Transverse colon (tissue), 4 donors: ENCODE measurements around the gene GDF11. TPM values are rescaled to one million over a fixed set of nuclear protein-coding genes. Genes with fewer than 3 reads are reported as not detected.
A peak's percentile ranks its signal among the peaks of the same experiment; 100 is the strongest.

Experiments
- DNase-seq: peaks from one replicate; pipeline ENCODE4 v3.0.0-alpha.2; 2019
- H3K27ac ChIP-seq, 4 donors: fragments of 200-600 bp; sonication (generic); 2 replicates each; pipeline ENCODE4 v1.5.1; 2016 to 2018; ENCODE audit warnings: inconsistent platforms in 4 of 4
- H3K27me3 ChIP-seq: fragments of 200-600 bp; sonication (generic); 2 replicates; pipeline ENCODE4 v1.5.1; 2017; ENCODE audit warnings: inconsistent platforms
- H3K36me3 ChIP-seq, 4 donors: fragments of 200-600 bp; sonication (generic); 2 replicates each; pipeline ENCODE4 v1.5.1; 2017 to 2019; ENCODE audit warnings: inconsistent platforms in 4 of 4
- H3K4me1 ChIP-seq, 4 donors: fragments of 200-600 bp; sonication (generic); 2 replicates each; pipeline ENCODE4 v1.5.1; 2017 to 2020; ENCODE audit warnings: inconsistent platforms in 4 of 4
- H3K4me3 ChIP-seq, 4 donors: fragments of 200-600 bp; sonication (generic); 1 replicate in 1 of 4; 2 replicates in 3 of 4; pipeline versions ENCODE4 v1.5.1 to v1.6.1; 2017 to 2019; ENCODE audit warnings: inconsistent platforms in 4 of 4
- H3K9me3 ChIP-seq, 2 donors: fragments of 200-600 bp; sonication (generic); 2 replicates each; pipeline ENCODE4 v1.5.1; 2017 to 2019; ENCODE audit warnings: inconsistent platforms in 2 of 2
- EP300 ChIP-seq: sonication (generic); formaldehyde crosslinking; IDR thresholded peaks from one replicate; pipeline ENCODE4 v1.6.1; 2017; ENCODE audit warnings: antibody characterized with exemption, low read depth
- POLR2A ChIP-seq: fragments of 450-650 bp; IDR thresholded peaks from one replicate; pipeline ENCODE4 v1.6.1; 2016; ENCODE audit warnings: antibody characterized with exemption, mild to moderate bottlenecking, moderate library complexity
- POLR2AphosphoS5 ChIP-seq, 3 donors: sonication (generic); formaldehyde crosslinking; IDR thresholded peaks; one replicate each; pipeline ENCODE4 v1.6.1; 2016; ENCODE audit warnings: antibody characterized with exemption in 3 of 3
- WGBS, 2 donors: methylation state at CpG; one replicate each; pipeline ENCODE4 v1.1.5; 2018; ENCODE audit warnings: low coverage in 1 of 2; 5-methylcytosine and 5-hydroxymethylcytosine counted together
- in situ Hi-C, 4 donors: fragments of 200-750 bp; cut with MboI; loops; one replicate each; pipeline versions ENCODE4 v1.15.0 to v1.15.1; 2017; ENCODE audit warnings: low sequenced_read_pairs in 3 of 4, low pct_ligation_motif_present in 1 of 4, low pct_unique_long_range_greater_than_20kb in 1 of 4
- intact Hi-C: fragments of 100-400 bp; cut with DNase I; formaldehyde crosslinking; loops from one replicate; pipeline ENCODE4 v1.15.1; 2023; ENCODE audit warnings: low total_unique reads
- total RNA-seq, 4 donors: library from RNA; depleted of rRNA; stranded (reverse); fragments of >200 nt; gene quantifications; one replicate each; pipeline ENCODE4 v1.1.0, GENCODE V29; 2016
- TF ChIP-seq, protein P1 (sequence below), 5 experiments: fragments of 200-600 bp in 3 of 5; fragments of 450-650 bp in 2 of 5; sonication (generic) in 3 of 5; IDR thresholded peaks; 1 replicate in 2 of 5; 2 replicates in 3 of 5; pipeline ENCODE4 v1.5.1; 2016 to 2017; ENCODE audit warnings: antibody characterized with exemption in 5 of 5, inconsistent platforms in 3 of 5, mild to moderate bottlenecking in 2 of 5, moderate library complexity in 1 of 5

GDF11 gene
- total RNA-seq, 4 donors from 2014 or later, result 0.37 to 1.7 (median 0.60) TPM

DNA sequence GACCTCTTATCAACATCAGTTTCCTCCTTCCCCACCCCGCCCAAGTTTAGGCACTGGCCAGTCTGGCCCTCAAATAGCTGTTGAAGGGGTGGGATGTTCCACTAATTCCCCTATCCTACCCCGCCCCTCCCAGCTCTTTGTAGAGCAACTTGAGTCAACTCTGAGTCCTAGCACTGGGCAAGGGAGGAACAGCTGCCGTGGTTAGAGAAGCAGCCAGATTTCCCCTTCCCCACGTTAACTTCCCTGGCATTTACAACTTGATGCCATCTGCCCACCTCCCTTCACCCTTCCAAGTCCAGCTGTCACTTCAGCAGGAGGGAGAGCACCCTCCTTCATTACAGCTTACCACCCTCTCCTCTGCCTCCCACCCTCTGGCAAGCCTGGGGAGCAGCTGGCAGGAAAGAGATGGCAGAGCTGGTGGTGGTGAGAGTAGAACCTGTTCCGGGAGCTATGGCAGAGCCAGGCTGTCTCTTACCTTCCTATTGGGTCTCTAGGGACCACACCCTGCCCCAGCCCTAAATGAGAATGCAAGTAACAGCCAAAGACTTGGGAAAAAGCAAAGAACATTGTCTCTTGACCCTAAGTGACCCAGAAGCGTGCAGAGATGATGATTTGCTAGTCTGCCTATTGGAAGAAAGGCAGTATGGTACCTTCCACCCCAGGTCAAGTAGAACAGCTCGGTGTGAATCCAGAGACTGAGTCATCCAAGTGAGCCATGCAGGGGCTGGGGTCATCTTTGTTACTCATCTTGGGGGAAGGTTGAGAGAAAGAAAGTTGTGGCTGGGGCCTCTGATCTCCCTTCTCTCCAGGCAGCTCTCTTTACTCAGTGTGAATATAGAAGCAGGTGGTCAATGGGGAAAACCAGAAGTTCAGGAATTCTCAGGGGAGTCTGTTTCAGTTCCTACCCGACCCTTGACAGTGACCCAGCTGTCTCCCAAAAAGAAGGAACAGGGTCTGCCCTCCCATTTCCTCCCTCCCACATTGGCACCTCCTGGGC lies 25.6 kb upstream of the GDF11 start:
- H3K27ac ChIP-seq, result peak overlapping the region; percentile 97 to 99 (median 99)
- H3K4me1 ChIP-seq, result peaks cover 38 to 69% (median 59%) of the 10 kb centered on the region in 4 donors
- TF ChIP-seq POLR2AphosphoS5 (IDR thresholded peaks at IDR 0.05), result peak in 1 of 3 donors; percentile 39
- no peak for TF ChIP-seq POLR2A
- intact Hi-C loops, result no loop called here
- peak; percentile 63 for DNase-seq
- peak overlapping the region; percentile 69 to 93 (median 80) for H3K4me3 ChIP-seq
- H3K27me3 ChIP-seq, result no peaks in the 10 kb centered on the region
- H3K36me3 ChIP-seq, result no peaks in the 10 kb centered on the region
- H3K9me3 ChIP-seq, result no peaks in the 10 kb centered on the region
- 29% methylated on average over 8 of the region's 8 CpGs; no CpG with 5 or more reads in 1 of the 2 donors for WGBS, 2 donors
- in situ Hi-C loops, result no loop called here

DNA sequence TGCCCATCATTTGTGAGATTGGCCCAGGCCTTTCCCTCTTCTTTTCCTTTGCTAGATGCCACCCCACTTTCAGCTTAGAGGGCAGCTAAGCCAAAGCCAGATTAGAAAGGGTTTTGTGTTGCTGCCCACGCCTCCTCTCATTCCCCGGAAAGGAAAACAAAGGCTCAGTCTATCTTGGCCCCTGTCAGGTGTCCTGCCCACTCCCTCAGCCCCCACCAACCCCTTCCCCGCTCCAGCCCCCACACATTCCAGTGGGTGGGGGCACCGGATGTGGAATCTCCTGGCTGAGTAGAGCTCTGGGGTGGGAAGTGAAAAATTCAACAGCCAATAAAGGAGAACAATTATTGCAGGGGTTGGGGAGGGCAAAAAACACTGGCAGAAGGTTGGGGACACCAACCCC lies 24.9 kb upstream of the GDF11 start:
- no peaks in the 10 kb centered on the region for H3K36me3 ChIP-seq
- WGBS, 2 donors, result 25 to 29% methylated on average over 4 of the region's 4 CpGs
- in situ Hi-C loops, result no loop called here
- intact Hi-C loops, result no loop called here
- H3K4me1 ChIP-seq, result peaks cover 38 to 76% (median 65%) of the 10 kb centered on the region in 4 donors
- peak overlapping the region; percentile 97 to 99 (median 99) for H3K27ac ChIP-seq
- DNase-seq, result no peak
- no peaks in the 10 kb centered on the region for H3K27me3 ChIP-seq
- peak overlapping the region in 1 of 4 donors; percentile 10 for H3K4me3 ChIP-seq
- H3K9me3 ChIP-seq, result no peaks in the 10 kb centered on the region
- TF ChIP-seq POLR2A (no peak), POLR2AphosphoS5 (IDR thresholded peaks at IDR 0.05) (no peak), EP300 (no peak)
- TF ChIP-seq, protein P1, sequence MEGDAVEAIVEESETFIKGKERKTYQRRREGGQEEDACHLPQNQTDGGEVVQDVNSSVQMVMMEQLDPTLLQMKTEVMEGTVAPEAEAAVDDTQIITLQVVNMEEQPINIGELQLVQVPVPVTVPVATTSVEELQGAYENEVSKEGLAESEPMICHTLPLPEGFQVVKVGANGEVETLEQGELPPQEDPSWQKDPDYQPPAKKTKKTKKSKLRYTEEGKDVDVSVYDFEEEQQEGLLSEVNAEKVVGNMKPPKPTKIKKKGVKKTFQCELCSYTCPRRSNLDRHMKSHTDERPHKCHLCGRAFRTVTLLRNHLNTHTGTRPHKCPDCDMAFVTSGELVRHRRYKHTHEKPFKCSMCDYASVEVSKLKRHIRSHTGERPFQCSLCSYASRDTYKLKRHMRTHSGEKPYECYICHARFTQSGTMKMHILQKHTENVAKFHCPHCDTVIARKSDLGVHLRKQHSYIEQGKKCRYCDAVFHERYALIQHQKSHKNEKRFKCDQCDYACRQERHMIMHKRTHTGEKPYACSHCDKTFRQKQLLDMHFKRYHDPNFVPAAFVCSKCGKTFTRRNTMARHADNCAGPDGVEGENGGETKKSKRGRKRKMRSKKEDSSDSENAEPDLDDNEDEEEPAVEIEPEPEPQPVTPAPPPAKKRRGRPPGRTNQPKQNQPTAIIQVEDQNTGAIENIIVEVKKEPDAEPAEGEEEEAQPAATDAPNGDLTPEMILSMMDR (IDR thresholded peaks at IDR 0.05), result no peak

DNA sequence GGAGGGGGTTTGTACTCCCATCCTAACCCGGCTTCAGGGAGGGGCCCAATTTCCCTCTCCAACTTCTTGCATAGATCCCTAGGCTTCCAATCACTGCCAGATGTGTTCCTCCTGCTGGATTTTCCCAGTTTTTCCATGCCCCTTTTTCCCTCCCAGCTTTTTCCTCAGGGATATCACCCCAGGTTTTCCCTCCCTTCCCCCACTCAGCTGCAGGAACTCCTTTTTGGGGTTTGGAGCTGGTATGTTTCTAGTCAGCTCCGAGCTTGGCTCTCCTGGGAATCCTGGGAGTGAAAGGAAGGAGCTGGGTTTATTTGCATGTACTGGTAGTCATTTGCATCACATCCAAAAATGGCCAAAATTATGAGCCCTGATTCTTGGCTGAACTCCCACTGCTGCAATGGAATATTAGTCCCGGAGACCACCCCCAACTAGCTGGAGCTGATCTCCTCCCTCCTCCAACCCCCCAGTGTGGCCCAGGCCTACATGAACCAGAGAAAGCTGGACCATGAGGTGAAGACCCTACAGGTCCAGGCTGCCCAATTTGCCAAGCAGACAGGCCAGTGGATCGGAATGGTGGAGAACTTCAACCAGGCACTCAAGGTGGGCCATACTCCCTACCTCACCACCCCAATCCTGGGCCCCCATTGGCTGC lies 24.2 kb upstream of the GDF11 start:
- no peaks in the 10 kb centered on the region for H3K9me3 ChIP-seq

DNA sequence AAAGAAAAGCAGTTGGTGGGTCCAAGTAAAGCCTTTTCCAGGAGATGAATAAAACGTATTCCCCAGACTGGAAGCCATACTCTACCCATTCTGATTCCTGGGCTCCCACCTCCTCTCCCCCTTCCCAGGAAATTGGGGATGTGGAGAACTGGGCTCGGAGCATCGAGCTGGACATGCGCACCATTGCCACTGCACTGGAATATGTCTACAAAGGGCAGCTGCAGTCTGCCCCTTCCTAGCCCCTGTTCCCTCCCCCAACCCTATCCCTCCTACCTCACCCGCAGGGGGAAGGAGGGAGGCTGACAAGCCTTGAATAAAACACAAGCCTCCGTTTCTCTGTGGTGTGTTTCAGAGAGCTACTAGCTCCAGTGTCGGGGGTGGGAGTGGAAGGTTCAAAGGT lies 23.6 kb upstream of the GDF11 start:
- DNase-seq, result no peak
- Histone ChIP-seq H3K36me3 (no peaks in the 10 kb centered on the region), H3K27ac (peak overlapping the region; percentile 97 to 99 (median 99)), H3K27me3 (no peaks in the 10 kb centered on the region), H3K4me1 (peaks cover 49 to 90% (median 72%) of the 10 kb centered on the region in 4 donors), H3K9me3 (no peaks in the 10 kb centered on the region), H3K4me3 (no peak overlapping the region)
- no peak for TF ChIP-seq POLR2AphosphoS5 (IDR thresholded peaks at IDR 0.05)
- TF ChIP-seq, protein P1 (IDR thresholded peaks at IDR 0.05), result no peak
- 64% methylated on average over 7 of the region's 7 CpGs; no CpG with 5 or more reads in 1 of the 2 donors for WGBS, 2 donors
- in situ Hi-C loops (no loop called here), intact Hi-C loops (no loop called here)

More for the DNA sequence above, 24.2 kb upstream of the GDF11 start:
- H3K36me3 ChIP-seq, result no peaks in the 10 kb centered on the region
- peak overlapping the region in 1 of 4 donors; percentile 10 for H3K4me3 ChIP-seq
- peak overlapping the region; percentile 97 to 99 (median 99) for H3K27ac ChIP-seq
- no peaks in the 10 kb centered on the region for H3K27me3 ChIP-seq
- no peak for DNase-seq
- in situ Hi-C loops (no loop called here), intact Hi-C loops (no loop called here)
- H3K4me1 ChIP-seq, result peaks cover 43 to 84% (median 68%) of the 10 kb centered on the region in 4 donors
- TF ChIP-seq POLR2AphosphoS5 (IDR thresholded peaks at IDR 0.05) (no peak), POLR2A (no peak), EP300 (no peak)
- TF ChIP-seq, protein P1 (IDR thresholded peaks at IDR 0.05), result no peak
- WGBS, 2 donors, result 64% methylated on average over 4 of the region's 4 CpGs; no CpG with 5 or more reads in 1 of the 2 donors
